HEK293T (cell line): ENCODE data around the gene EXOC6B.

Experiments used
- CTCF ChIA-PET: fragments of 350-600 bp; formaldehyde crosslinking; extraction: SDS; loops from one replicate; lab custom pipeline; 2021; ENCODE audit warnings: antibody characterized with exemption, inconsistent platforms; lab: Yijun Ruan, JAX
- POLR2A ChIA-PET: fragments of 350-600 bp; formaldehyde crosslinking; extraction: SDS; loops from one replicate; lab custom pipeline; 2020; ENCODE audit warnings: antibody characterized with exemption, inconsistent platforms; lab: Yijun Ruan, JAX
- DNase-seq: peaks from one replicate; pipeline ENCODE4 v3.0.0; 2012; ENCODE audit warnings: mixed read lengths; ENCODE audit errors: extremely low spot score
- ARNT ChIP-seq: fragments of 450-650 bp; IDR thresholded peaks from 2 replicates; pipeline ENCODE4 v1.6.1; 2017; ENCODE audit warnings: mild to moderate bottlenecking
- BHLHE40 ChIP-seq: fragments of 450-650 bp; IDR thresholded peaks from 2 replicates; pipeline ENCODE4 v1.6.1; 2016; ENCODE audit warnings: mild to moderate bottlenecking, moderate library complexity, borderline replicate concordance
- CTBP1 ChIP-seq: fragments of 450-650 bp; IDR thresholded peaks from 2 replicates; pipeline ENCODE4 v1.6.1; 2016; ENCODE audit warnings: borderline replicate concordance
- ELF4 ChIP-seq: fragments of 450-650 bp; IDR thresholded peaks from 2 replicates; pipeline ENCODE4 v1.6.1; 2017; ENCODE audit warnings: antibody characterized with exemption
- FOXA1 ChIP-seq: fragments of 450-650 bp; IDR thresholded peaks from 2 replicates; pipeline ENCODE4 v1.6.1; 2016; ENCODE audit warnings: mild to moderate bottlenecking
- FOXK2 ChIP-seq: fragments of 450-650 bp; IDR thresholded peaks from 2 replicates; pipeline ENCODE4 v1.6.1; 2016; ENCODE audit warnings: mild to moderate bottlenecking
- FOXM1 ChIP-seq: fragments of 450-650 bp; IDR thresholded peaks from 2 replicates; pipeline ENCODE4 v1.6.1; 2017; ENCODE audit warnings: mild to moderate bottlenecking, borderline replicate concordance
- HDGF ChIP-seq: fragments of 450-650 bp; IDR thresholded peaks from 2 replicates; pipeline ENCODE4 v1.6.1; 2017; ENCODE audit warnings: antibody characterized with exemption, borderline replicate concordance
- L3MBTL2 ChIP-seq: fragments of 450-650 bp; conservative IDR thresholded peaks from 2 replicates; pipeline ENCODE4 v1.6.1; 2016; ENCODE audit warnings: mild to moderate bottlenecking
- LEF1 ChIP-seq: fragments of 450-650 bp; IDR thresholded peaks from 2 replicates; pipeline ENCODE4 v1.6.1; 2017; ENCODE audit warnings: mild to moderate bottlenecking, borderline replicate concordance
- NFRKB ChIP-seq: fragments of 450-650 bp; IDR thresholded peaks from 2 replicates; pipeline ENCODE4 v1.6.1; 2016; ENCODE audit warnings: mild to moderate bottlenecking, moderate library complexity
- SP1 ChIP-seq: fragments of 450-650 bp; IDR thresholded peaks from 2 replicates; pipeline ENCODE4 v1.6.1; 2017
- SUZ12 ChIP-seq: fragments of 450-650 bp; IDR thresholded peaks from 2 replicates; pipeline ENCODE4 v1.6.1; 2016; ENCODE audit warnings: mild to moderate bottlenecking
- TARDBP ChIP-seq: fragments of 450-650 bp; IDR thresholded peaks from 2 replicates; pipeline ENCODE4 v1.6.1; 2016
- ZNF384 ChIP-seq: fragments of 450-650 bp; IDR thresholded peaks from 2 replicates; pipeline ENCODE4 v1.6.1; 2016
- TF ChIP-seq, protein P1 (sequence below): fragments of 450-650 bp; IDR thresholded peaks from 2 replicates; pipeline ENCODE4 v1.6.1; 2016

The EXOC6B gene

DNA sequence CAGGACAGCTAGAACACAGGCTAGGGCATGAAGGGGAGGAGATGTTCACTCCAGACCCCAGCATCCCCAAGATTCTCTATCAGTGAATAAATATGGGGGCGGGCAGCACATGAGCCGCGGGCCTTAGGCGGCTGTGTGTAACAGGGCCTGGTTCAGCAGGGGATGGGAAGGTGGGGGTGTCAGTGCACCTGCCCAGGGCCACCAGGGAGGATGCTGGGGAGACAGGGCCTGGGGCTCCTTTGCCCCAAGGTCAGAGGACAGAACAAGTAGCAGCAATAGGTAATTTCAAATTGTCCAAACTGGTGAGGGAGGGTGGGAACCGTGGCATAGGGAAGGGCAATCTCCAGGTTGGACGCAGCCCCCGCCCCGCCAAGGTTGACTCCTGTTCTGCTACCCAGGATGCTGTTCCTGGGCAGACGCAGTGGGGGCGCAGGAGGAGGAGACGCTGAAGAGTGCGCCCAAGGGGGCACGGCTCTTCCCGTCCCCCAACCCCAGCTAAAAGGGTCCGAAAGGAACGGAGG lies 694.4 kb downstream of the EXOC6B start:
- no peak for DNase-seq
- no peak for TF ChIP-seq SUZ12
- no peak for TF ChIP-seq FOXA1
- TF ChIP-seq ELF4: no peak
- POLR2A ChIA-PET: no interaction called here
- CTCF ChIA-PET: no interaction called here

DNA sequence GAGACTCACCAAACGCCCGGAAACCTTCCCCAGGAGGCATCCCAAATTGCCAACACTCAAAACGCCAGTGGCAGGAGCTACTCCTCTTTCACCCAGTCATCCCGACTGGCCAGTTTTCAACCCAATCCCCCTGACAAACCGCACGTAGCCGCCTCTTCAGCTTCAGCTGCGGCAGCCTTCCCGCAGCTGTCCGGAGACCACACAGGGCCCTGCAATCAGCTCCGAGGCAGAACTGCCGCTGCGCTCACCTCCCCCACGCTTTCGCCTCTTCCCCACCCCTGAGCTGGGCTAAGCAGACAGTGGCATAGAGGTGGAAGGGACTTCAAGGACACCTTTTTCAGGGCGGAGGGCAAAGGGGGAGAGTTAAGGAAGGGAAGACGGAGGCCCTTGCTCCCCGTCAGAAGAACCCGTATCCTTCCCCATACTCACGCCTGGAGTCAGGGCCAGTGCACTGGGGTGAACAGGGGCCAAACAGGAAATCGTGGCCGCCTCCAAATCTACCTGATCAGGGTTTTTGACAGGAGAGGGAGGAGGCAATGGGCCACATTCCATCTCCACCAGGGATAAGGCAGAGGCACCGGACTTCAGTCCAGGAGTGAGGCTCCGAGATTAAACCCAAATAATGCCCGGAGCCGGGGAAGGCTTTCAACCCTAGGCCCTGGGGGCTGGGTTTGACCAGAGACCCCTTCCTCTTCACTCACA lies 695.0 kb downstream of the EXOC6B start:
- ChIA-PET POLR2A (no interaction called here), CTCF (no interaction called here)
- TF ChIP-seq LEF1: no peak
- no peak for TF ChIP-seq FOXK2
- no peak for TF ChIP-seq SUZ12
- DNase-seq: no peak

DNA sequence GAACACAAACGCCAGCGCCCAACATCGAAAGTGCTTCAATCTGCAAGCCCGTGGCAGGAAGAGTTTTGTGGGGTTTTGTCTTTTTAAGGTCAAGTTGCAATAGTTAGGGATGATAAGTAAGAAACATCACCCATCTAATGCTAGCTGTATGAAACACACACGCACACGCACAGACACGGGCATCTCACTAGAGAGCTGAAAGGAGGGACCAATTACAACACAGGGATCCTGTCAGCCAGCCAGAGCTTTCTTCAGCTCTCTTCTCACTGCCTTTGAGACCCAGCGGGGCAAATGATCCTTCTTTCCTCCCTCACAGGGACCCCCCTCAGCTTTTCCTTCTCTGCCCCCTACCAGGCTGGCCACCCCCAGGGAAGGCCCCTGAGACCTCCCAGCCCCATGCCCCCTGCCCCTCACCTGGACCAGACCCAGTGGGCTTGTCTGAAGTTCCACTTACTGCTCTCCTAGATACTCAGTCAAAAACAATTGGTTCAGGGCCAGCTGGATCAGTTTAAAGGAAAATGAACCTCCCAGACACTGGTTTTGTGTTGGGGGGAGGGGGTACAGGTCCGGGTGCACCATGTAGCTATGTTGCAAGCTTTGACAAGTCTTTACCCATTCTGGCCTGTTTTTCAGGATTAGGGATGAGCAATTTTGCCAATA lies 696.0 kb downstream of the EXOC6B start:
- DNase-seq: no peak
- TF ChIP-seq, protein P1, sequence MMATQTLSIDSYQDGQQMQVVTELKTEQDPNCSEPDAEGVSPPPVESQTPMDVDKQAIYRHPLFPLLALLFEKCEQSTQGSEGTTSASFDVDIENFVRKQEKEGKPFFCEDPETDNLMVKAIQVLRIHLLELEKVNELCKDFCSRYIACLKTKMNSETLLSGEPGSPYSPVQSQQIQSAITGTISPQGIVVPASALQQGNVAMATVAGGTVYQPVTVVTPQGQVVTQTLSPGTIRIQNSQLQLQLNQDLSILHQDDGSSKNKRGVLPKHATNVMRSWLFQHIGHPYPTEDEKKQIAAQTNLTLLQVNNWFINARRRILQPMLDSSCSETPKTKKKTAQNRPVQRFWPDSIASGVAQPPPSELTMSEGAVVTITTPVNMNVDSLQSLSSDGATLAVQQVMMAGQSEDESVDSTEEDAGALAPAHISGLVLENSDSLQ: no peak
- TF ChIP-seq FOXK2: no peak
- CTCF ChIA-PET: no interaction called here
- POLR2A ChIA-PET: no interaction called here

DNA sequence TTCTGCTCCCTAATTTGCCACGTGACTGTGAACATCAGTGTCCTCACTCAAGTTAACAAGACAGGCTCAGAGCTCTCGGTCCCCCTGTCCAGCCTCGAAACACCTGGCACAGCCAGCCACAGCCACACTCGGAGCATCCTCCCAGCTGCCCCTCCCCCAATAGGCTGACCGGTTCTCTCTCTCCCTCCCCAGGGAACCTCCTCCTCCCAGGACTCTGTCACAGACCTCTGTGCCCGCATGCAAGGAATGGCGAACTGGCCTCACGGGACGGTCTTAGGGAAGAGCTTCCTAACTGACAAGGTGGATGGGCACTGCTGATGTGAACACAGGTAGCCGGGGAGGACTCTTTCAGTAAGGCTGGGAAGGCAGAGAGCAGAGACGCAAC lies 697.0 kb downstream of the EXOC6B start:
- ChIA-PET CTCF (interaction anchor here (0.9 kb wide), 1 partner anchor 8 kb away, joined by 3 read pairs; no protein-coding TSS in a partner anchor), POLR2A (no interaction called here)
- no peak for DNase-seq
- no peak for TF ChIP-seq ARNT
- no peak for TF ChIP-seq HDGF
- TF ChIP-seq CTBP1: no peak
- TF ChIP-seq LEF1: no peak
- TF ChIP-seq SUZ12: no peak
- TF ChIP-seq SP1: no peak
- TF ChIP-seq FOXK2: no peak
- TF ChIP-seq ELF4: no peak
- no peak for TF ChIP-seq ZNF384
- no peak for TF ChIP-seq TARDBP

DNA sequence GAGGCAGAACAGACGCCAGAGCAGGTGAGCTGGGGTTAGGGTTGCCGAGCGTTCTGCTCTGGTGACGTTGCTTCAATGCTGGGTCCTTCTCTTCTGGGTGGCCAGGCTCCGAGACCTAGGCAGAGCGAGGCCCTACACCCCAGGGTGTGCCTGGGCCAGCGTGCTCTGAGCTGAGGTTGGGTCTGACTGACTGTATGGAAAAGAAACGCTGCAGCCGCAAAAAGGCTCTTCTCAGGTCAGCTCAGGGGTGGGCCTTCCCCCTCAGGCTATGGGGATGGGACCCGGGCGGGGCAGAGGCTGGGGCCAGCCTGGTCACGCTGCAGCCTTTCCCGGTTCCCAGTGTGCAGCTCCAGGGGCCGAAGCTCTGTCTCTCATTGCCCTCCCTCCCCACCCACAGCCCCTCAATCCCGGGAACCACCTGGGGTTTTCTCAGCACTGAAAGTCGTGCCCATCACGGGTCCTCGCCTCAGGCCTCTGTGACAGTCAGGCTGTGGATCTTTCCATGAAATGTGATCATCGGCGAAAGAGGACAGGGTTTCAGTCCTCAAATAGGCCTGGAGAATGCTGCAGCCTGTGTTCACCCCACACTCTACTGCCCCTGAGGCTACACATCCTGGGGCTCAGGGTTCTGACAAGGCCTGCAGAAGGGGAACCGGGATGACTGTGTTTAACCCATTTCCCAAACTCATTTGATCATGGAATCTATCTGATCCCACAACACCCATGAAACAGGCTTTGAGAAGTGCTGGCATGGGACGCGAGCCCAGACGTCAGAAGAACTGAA lies 697.6 kb downstream of the EXOC6B start:
- no peak for DNase-seq

DNA sequence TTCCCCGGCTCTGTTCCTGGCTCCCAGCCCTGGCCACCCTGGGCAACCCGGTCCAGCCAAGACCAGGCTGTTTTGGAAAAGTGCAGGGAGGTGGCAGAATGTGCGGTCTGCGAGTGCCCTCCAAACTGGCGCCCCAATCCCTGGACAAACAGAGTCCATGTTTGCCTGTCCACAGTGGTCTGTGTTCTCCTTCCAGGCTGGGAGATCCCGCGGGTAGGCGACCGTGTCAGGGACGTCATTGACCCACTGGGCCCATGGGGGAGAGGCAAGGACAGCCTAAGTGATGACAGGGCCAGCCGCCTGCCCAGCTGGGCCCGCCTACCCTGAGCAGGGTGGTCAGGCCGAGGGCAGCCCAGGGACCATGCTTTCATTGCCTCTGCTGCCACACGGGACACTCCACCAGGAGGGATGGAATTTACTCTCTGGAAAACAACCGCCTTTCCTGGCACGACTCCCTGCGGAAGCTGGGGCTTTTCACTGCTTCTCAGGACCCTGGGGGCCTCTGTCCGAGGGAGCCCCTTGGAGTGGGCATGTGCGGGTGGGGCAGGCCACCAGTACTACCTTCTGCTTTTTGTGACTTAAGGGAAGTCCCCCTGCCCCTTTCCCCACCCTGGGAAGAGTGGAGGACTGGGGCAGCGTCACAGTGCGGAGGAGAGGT lies 698.3 kb downstream of the EXOC6B start:
- no peak for DNase-seq
- ChIA-PET CTCF (no interaction called here), POLR2A (no interaction called here)
- TF ChIP-seq CTBP1 (no peak), TARDBP (no peak), HDGF (no peak), FOXA1 (no peak), FOXM1 (no peak), L3MBTL2 (no peak), ZNF384 (no peak), ELF4 (no peak), FOXK2 (no peak), SP1 (no peak), BHLHE40 (no peak), SUZ12 (no peak), NFRKB (no peak), ARNT (no peak), LEF1 (no peak)
- TF ChIP-seq, protein P1: no peak

More for the DNA sequence above, 697.6 kb downstream of the EXOC6B start:
- CTCF ChIA-PET: interaction anchor here (0.9 kb wide), 1 partner anchor 9 kb away, joined by 3 read pairs; no protein-coding TSS in a partner anchor
- POLR2A ChIA-PET: no interaction called here
- TF ChIP-seq TARDBP (no peak), L3MBTL2 (no peak), FOXA1 (no peak)
